CD14-positive monocyte (primary cell): Measurements from ENCODE around the gene CIAO2A. TPM values are rescaled to one million over a fixed set of nuclear protein-coding genes. Genes with fewer than 3 reads are reported as not detected.

Experiments used
- DNase-seq, 3 donors: peaks; one replicate each; pipeline ENCODE4 v3.0.0-alpha.2; 2011 to 2022
- H2AFZ ChIP-seq: 2 replicates; pipeline ENCODE4 v1.6.0; 2012; ENCODE audit warnings: mild to moderate bottlenecking, low read depth, low read length, inconsistent platforms; ENCODE audit not compliant: insufficient read depth, poor library complexity, severe bottlenecking
- H3K27ac ChIP-seq, 2 donors: 1 replicate in 1 of 2; 2 replicates in 1 of 2; pipeline ENCODE4 v1.5.1; 2012 to 2013; ENCODE audit warnings: low read length in 2 of 2, control low read depth in 1 of 2, inconsistent platforms in 1 of 2, low read depth in 1 of 2, mild to moderate bottlenecking in 1 of 2
- H3K27me3 ChIP-seq, 2 donors: one replicate each; pipeline versions ENCODE4 v1.6.0 to v1.6.1; 2011 to 2013; ENCODE audit warnings: low read length in 2 of 2; ENCODE audit not compliant: control insufficient read depth in 2 of 2, insufficient read depth in 2 of 2
- H3K36me3 ChIP-seq, 2 donors: replicated peaks in 1 of 2; 1 replicate in 1 of 2; 2 replicates in 1 of 2; pipeline versions ENCODE4 v1.5.1 to v1.6.1; 2012 to 2013; ENCODE audit warnings: low read length in 2 of 2, control low read depth in 1 of 2, inconsistent platforms in 1 of 2, mild to moderate bottlenecking in 1 of 2; ENCODE audit not compliant: insufficient read depth in 2 of 2, control insufficient read depth in 1 of 2
- H3K4me1 ChIP-seq, 2 donors: 1 replicate in 1 of 2; 2 replicates in 1 of 2; pipeline versions ENCODE4 v1.5.1 to v1.6.1; 2012 to 2013; ENCODE audit warnings: low read length in 2 of 2, control low read depth in 1 of 2, inconsistent platforms in 1 of 2, mild to moderate bottlenecking in 1 of 2, moderate library complexity in 1 of 2; ENCODE audit not compliant: insufficient read depth in 2 of 2, control insufficient read depth in 1 of 2
- H3K4me2 ChIP-seq: replicated peaks from 2 replicates; pipeline ENCODE3; 2012; ENCODE audit warnings: low read length, moderate library complexity, mild to moderate bottlenecking; ENCODE audit not compliant: poor library complexity, severe bottlenecking; ENCODE audit errors: extremely low read depth
- H3K4me3 ChIP-seq, 3 experiments: fragments of 200-600 bp in 1 of 3; sonication (generic) in 1 of 3; replicated peaks in 1 of 3; 1 replicate in 2 of 3; 2 replicates in 1 of 3; pipeline ENCODE4 v1.5.1; 2011 to 2013; ENCODE audit warnings: low read length in 3 of 3, mild to moderate bottlenecking in 3 of 3, control low read depth in 2 of 3, low read depth in 2 of 3, inconsistent platforms in 1 of 3, moderate library complexity in 1 of 3
- H3K79me2 ChIP-seq: 2 replicates; pipeline ENCODE4 v1.6.0; 2012; ENCODE audit warnings: mild to moderate bottlenecking, control low read depth, inconsistent platforms, low read length, moderate library complexity; ENCODE audit not compliant: insufficient read depth
- H3K9ac ChIP-seq: 2 replicates; pipeline ENCODE4 v1.6.0; 2017; ENCODE audit warnings: low read length, mild to moderate bottlenecking; ENCODE audit not compliant: insufficient read depth, poor library complexity, severe bottlenecking
- H3K9me3 ChIP-seq, 2 donors: replicated peaks in 1 of 2; 1 replicate in 1 of 2; 2 replicates in 1 of 2; pipeline versions ENCODE4 v1.5.1 to v1.6.1; 2012 to 2013; ENCODE audit warnings: low read length in 2 of 2, control low read depth in 1 of 2; ENCODE audit not compliant: control insufficient read depth in 1 of 2, insufficient read depth in 1 of 2
- H4K20me1 ChIP-seq: 2 replicates; pipeline ENCODE4 v1.6.0; 2012; ENCODE audit warnings: mild to moderate bottlenecking, low read length, control low read depth, moderate library complexity; ENCODE audit not compliant: insufficient read depth
- H3K27ac Mint-ChIP-seq, 7 donors: one replicate each; pipeline ENCODE4 v1.8.0; 2020; ENCODE audit warnings: mild to moderate bottlenecking in 7 of 7, mixed read lengths in 7 of 7, moderate library complexity in 6 of 7, inconsistent platforms in 2 of 7
- H3K27me3 Mint-ChIP-seq, 3 donors: one replicate each; pipeline ENCODE4 v1.8.0; 2021 to 2022; ENCODE audit warnings: low read depth in 3 of 3, mild to moderate bottlenecking in 3 of 3, mixed read lengths in 3 of 3, moderate library complexity in 3 of 3, inconsistent platforms in 1 of 3
- H3K36me3 Mint-ChIP-seq, 2 donors: one replicate each; pipeline ENCODE4 v1.8.0; 2020; ENCODE audit warnings: mixed read lengths in 2 of 2, inconsistent platforms in 1 of 2, mild to moderate bottlenecking in 1 of 2
- H3K4me1 Mint-ChIP-seq: one replicate; pipeline ENCODE4 v1.8.0; 2020; ENCODE audit warnings: mild to moderate bottlenecking, mixed read lengths
- H3K4me3 Mint-ChIP-seq, 2 donors: one replicate each; pipeline ENCODE4 v1.8.0; 2020; ENCODE audit warnings: mild to moderate bottlenecking in 2 of 2, mixed read lengths in 2 of 2, moderate library complexity in 1 of 2
- H3K9me3 Mint-ChIP-seq, 7 donors: one replicate each; pipeline ENCODE4 v1.8.0; 2020 to 2022; ENCODE audit warnings: mixed read lengths in 7 of 7, mild to moderate bottlenecking in 6 of 7, moderate library complexity in 6 of 7, inconsistent platforms in 2 of 7
- WGBS: methylation state at CpG from one replicate; pipeline ENCODE4 v1.1.5; 2013; ENCODE audit warnings: missing lambda C conversion rate; ENCODE audit not compliant: insufficient coverage; 5-methylcytosine and 5-hydroxymethylcytosine counted together
- intact Hi-C, 2 donors: fragments of 100-400 bp; cut with micrococcal nuclease; formaldehyde crosslinking; loops; one replicate each; pipeline versions ENCODE4 v1.15.0 to v1.15.1; 2023
- polyA plus RNA-seq, 3 donors: library from polyadenylated mRNA; depleted of rRNA in 1 of 3; unstranded in 2 of 3; stranded (reverse) in 1 of 3; fragments of 300-500 nt in 2 of 3; fragments of >200 nt in 1 of 3; fragmentation: Illumina TruSeq in 2 of 3; gene quantifications; 1 replicate in 2 of 3; 2 replicates in 1 of 3; pipeline ENCODE4 v1.2.3, GENCODE V29; 2012 to 2021
- TF ChIP-seq, protein P1 (sequence below): fragments of 200-600 bp; IDR thresholded peaks from one replicate; pipeline ENCODE4 v1.8.0; 2022; ENCODE audit warnings: antibody characterized with exemption, mild to moderate bottlenecking

The CIAO2A gene
- polyA plus RNA-seq, 3 donors: 98.2 to 265 (median 261) TPM

GRCh38 chr15:64125978-64126377 is 32.3 kb upstream of the CIAO2A start:
- intact Hi-C loops: no loop called here
- Histone ChIP-seq H3K27me3 (no peaks in the 10 kb centered on the region), H4K20me1 (peaks cover 45% of the 10 kb centered on the region), H3K79me2 (no peaks in the 10 kb centered on the region), H3K4me1 (no peaks in the 10 kb centered on the region), H3K36me3 (peaks cover 93 to 98% of the 10 kb centered on the region in 2 donors), H2AFZ (no peak overlapping the region), H3K4me3 (no peak overlapping the region), H3K9ac (no peak overlapping the region), H3K4me2 (no peak overlapping the region), H3K27ac (no peak overlapping the region), H3K9me3 (no peaks in the 10 kb centered on the region)
- DNase-seq: no peak
- no peaks in the 10 kb centered on the region for H3K9me3 Mint-ChIP-seq
- no peaks in the 10 kb centered on the region for H3K27me3 Mint-ChIP-seq
- WGBS: no CpG with 5 or more reads among the region's 3 CpGs
- no peak overlapping the region for H3K4me3 Mint-ChIP-seq
- no peaks in the 10 kb centered on the region for H3K4me1 Mint-ChIP-seq
- TF ChIP-seq, protein P1, sequence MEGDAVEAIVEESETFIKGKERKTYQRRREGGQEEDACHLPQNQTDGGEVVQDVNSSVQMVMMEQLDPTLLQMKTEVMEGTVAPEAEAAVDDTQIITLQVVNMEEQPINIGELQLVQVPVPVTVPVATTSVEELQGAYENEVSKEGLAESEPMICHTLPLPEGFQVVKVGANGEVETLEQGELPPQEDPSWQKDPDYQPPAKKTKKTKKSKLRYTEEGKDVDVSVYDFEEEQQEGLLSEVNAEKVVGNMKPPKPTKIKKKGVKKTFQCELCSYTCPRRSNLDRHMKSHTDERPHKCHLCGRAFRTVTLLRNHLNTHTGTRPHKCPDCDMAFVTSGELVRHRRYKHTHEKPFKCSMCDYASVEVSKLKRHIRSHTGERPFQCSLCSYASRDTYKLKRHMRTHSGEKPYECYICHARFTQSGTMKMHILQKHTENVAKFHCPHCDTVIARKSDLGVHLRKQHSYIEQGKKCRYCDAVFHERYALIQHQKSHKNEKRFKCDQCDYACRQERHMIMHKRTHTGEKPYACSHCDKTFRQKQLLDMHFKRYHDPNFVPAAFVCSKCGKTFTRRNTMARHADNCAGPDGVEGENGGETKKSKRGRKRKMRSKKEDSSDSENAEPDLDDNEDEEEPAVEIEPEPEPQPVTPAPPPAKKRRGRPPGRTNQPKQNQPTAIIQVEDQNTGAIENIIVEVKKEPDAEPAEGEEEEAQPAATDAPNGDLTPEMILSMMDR: no peak
- H3K36me3 Mint-ChIP-seq: peaks cover 87 to 97% of the 10 kb centered on the region in 2 donors
- H3K27ac Mint-ChIP-seq: no peak overlapping the region

- peaks cover 92 to 98% of the 10 kb centered on the region in 2 donors for H3K36me3 ChIP-seq
- H3K9me3 ChIP-seq: no peaks in the 10 kb centered on the region
- H3K4me1 ChIP-seq: no peaks in the 10 kb centered on the region
- H3K27ac ChIP-seq: no peak overlapping the region
- no peak overlapping the region for H2AFZ ChIP-seq
- intact Hi-C loops: no loop called here
- no CpG with 5 or more reads among the region's 3 CpGs for WGBS
- no peak overlapping the region for H3K27ac Mint-ChIP-seq
- peaks cover 85 to 96% of the 10 kb centered on the region in 2 donors for H3K36me3 Mint-ChIP-seq
- no peaks in the 10 kb centered on the region for H3K9me3 Mint-ChIP-seq
- peaks cover 54% of the 10 kb centered on the region for H4K20me1 ChIP-seq
- H3K27me3 Mint-ChIP-seq: no peaks in the 10 kb centered on the region
- no peak for DNase-seq
- H3K79me2 ChIP-seq: peaks cover 3% of the 10 kb centered on the region
- H3K9ac ChIP-seq: no peak overlapping the region
- H3K4me3 Mint-ChIP-seq: no peak overlapping the region
- no peaks in the 10 kb centered on the region for H3K4me1 Mint-ChIP-seq
- H3K27me3 ChIP-seq: no peaks in the 10 kb centered on the region
- no peak overlapping the region for H3K4me2 ChIP-seq
- TF ChIP-seq, protein P1: no peak
- no peak overlapping the region for H3K4me3 ChIP-seq
These were observed 29.3 kb upstream of the CIAO2A start for GRCh38 chr15:64122936-64123351.
